ENCODE measurements around the gene ZBED6. TPM values are rescaled to one million over a fixed set of nuclear protein-coding genes. Genes with fewer than 3 reads are reported as not detected.
"Not testable (repeated sequence)": the region's sequence is repeated elsewhere in the genome, so short reads cannot be mapped to it uniquely, and the experiment has no call there.

Gene ZBED6
- total RNA-seq, 2 experiments from 2014 or later = 12.2 to 32.1 TPM

DNA sequence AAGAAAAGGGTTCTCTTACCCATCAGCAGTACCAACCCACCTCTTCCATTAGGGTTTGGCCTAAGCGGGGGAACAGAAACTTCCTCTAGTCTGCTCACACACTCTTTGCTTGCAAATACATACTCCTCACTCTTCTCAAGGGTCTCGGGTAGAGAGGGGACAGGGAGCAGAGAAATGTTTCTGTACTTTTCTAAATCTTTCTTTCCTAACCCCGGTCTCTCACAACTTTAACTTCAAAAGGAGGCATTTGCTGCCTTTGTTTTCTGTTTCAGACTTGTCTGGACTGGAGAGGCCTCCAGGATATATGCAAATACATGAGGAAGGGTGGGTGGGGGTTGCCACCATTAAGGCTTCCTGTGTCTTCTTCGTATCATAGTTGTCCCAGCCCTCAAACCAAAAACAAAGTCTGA lies 41.0 kb upstream of the ZBED6 start:
- Histone ChIP-seq H3K9me3 (ENCODE audit: low read length) (no peaks in the 10 kb centered on the region; the same call in 1 of the 2 replicates), H3K27ac (ENCODE audit: low read depth, low read length, poor library complexity, severe bottlenecking) (peak overlapping the region; percentile 98), H3K4me1 (ENCODE audit: insufficient read depth, low read length, poor library complexity, severe bottlenecking) (peaks cover 69% of the 10 kb centered on the region), H3K79me2 (ENCODE audit: insufficient read depth, low read depth, low read length) (no peaks in the 10 kb centered on the region; the same call in 1 of the 2 replicates), H4K20me1 (ENCODE audit: insufficient read depth, low read length) (no peaks in the 10 kb centered on the region), H2AFZ (ENCODE audit: low read length) (peak overlapping the region; percentile 64; the same call in 1 of the 2 replicates), H3K4me2 (ENCODE audit: low read length) (peak overlapping the region; percentile 81), H3K9me2 (ENCODE audit: insufficient read depth, low read length) (no peaks in the 10 kb centered on the region), H3K4me3 (ENCODE audit: low read depth, low read length, poor library complexity, severe bottlenecking) (peak overlapping the region; percentile 57), H3K36me3 (ENCODE audit: insufficient read depth, low read length) (no peaks in the 10 kb centered on the region)
- ChIA-PET POLR2A (interaction anchor here (0.6 to 8.9 kb wide), 3 partner anchors 10 to 260 kb away, joined by 3 to 84 read pairs (median 70); partner anchors contain the start of genes LAX1 and OPTC), CTCF (ENCODE audit: unreplicated experiment) (no interaction called here)
- peak; percentile 88 for DNase-seq (ENCODE audit: low spot score)
- intact Hi-C loops (cut with micrococcal nuclease; ENCODE audit: unreplicated experiment) = loop anchor here (1.0 to 5.0 kb wide), 2 partner anchors 11 to 457 kb away; partner anchors contain the start of gene LAX1
- BruUV-seq (replicated peaks) = no TSS peak
- no peak for TF ChIP-seq CTCF (conservative IDR thresholded peaks at IDR 0.05; ENCODE audit: low read length)
- TF ChIP-seq EZH2phosphoT487 (IDR thresholded peaks at IDR 0.05; ENCODE audit: borderline replicate concordance, low read depth, low read length) = no peak

GRCh38 chr1:203756036-203756435 lies 39.4 kb upstream of the ZBED6 start:
- intact Hi-C loops (cut with micrococcal nuclease; ENCODE audit: unreplicated experiment) = no loop called here
- Histone ChIP-seq H3K9me2 (ENCODE audit: insufficient read depth, low read length) (no peaks in the 10 kb centered on the region), H3K4me3 (ENCODE audit: low read depth, low read length, poor library complexity, severe bottlenecking) (peak overlapping the region; percentile 36), H3K4me1 (ENCODE audit: insufficient read depth, low read length, poor library complexity, severe bottlenecking) (peaks cover 76% of the 10 kb centered on the region), H2AFZ (ENCODE audit: low read length) (peak overlapping the region; percentile 89), H4K20me1 (ENCODE audit: insufficient read depth, low read length) (no peaks in the 10 kb centered on the region), H3K36me3 (ENCODE audit: insufficient read depth, low read length) (no peaks in the 10 kb centered on the region), H3K9me3 (ENCODE audit: low read length) (no peaks in the 10 kb centered on the region; the same call in 1 of the 2 replicates), H3K27ac (ENCODE audit: low read depth, low read length, poor library complexity, severe bottlenecking) (peak overlapping the region; percentile 98), H3K4me2 (ENCODE audit: low read length) (peak overlapping the region; percentile 81), H3K79me2 (ENCODE audit: insufficient read depth, low read depth, low read length) (no peaks in the 10 kb centered on the region; the same call in 1 of the 2 replicates)
- POLR2A ChIA-PET = interaction anchor here (0.6 to 8.9 kb wide), 4 partner anchors 9 to 810 kb away, joined by 4 to 84 read pairs (median 38); partner anchors contain the start of gene LAX1
- CTCF ChIA-PET (ENCODE audit: unreplicated experiment) = interaction anchor here (0.6 kb wide), 1 partner anchor 937 kb away, joined by 3 read pairs; no protein-coding TSS in a partner anchor
- TF ChIP-seq EZH2phosphoT487 (IDR thresholded peaks at IDR 0.05; ENCODE audit: borderline replicate concordance, low read depth, low read length) (no peak), CTCF (conservative IDR thresholded peaks at IDR 0.05; ENCODE audit: low read length) (no peak)
- no peak for DNase-seq (ENCODE audit: low spot score)
- BruUV-seq (replicated peaks) = no TSS peak

GRCh38 chr1:203758749-203759148 lies 36.7 kb upstream of the ZBED6 start:
- Histone ChIP-seq H3K27ac (ENCODE audit: low read depth, low read length, poor library complexity, severe bottlenecking) (peak overlapping the region; percentile 52), H3K4me1 (ENCODE audit: insufficient read depth, low read length, poor library complexity, severe bottlenecking) (peaks cover 73% of the 10 kb centered on the region), H2AFZ (ENCODE audit: low read length) (peak overlapping the region; percentile 63; the same call in 1 of the 2 replicates), H3K4me2 (ENCODE audit: low read length) (peak overlapping the region; percentile 55)
- intact Hi-C loops (cut with micrococcal nuclease; ENCODE audit: unreplicated experiment); H3K9me3 ChIP-seq (ENCODE audit: low read length); H3K36me3 ChIP-seq (ENCODE audit: insufficient read depth, low read length); H3K4me3 ChIP-seq (ENCODE audit: low read depth, low read length, poor library complexity, severe bottlenecking); BruUV-seq (replicated peaks); H3K9me2 ChIP-seq (ENCODE audit: insufficient read depth, low read length); CTCF ChIA-PET (ENCODE audit: unreplicated experiment); DNase-seq (ENCODE audit: low spot score); H4K20me1 ChIP-seq (ENCODE audit: insufficient read depth, low read length); H3K79me2 ChIP-seq (ENCODE audit: insufficient read depth, low read depth, low read length): not testable (repeated sequence)
- POLR2A ChIA-PET = interaction anchor here (8.9 kb wide), 1 partner anchor 18 kb away, joined by 70 read pairs; no protein-coding TSS in a partner anchor

All from OCI-LY7 (cell line).